Neural progenitor cell (in vitro differentiated cells): ENCODE data around the gene METRN. TPM values are rescaled to one million over a fixed set of nuclear protein-coding genes. Genes with fewer than 3 reads are reported as not detected.

Source experiments
- DNase-seq: peaks from one replicate; pipeline ENCODE4 v3.0.0-alpha.2; 2016; ENCODE audit warnings: low spot score
- H2AFZ ChIP-seq: fragments of 200-600 bp; sonication (generic); replicated peaks from 2 replicates; pipeline ENCODE4 v1.6.1; 2016; ENCODE audit warnings: antibody characterized with exemption
- H3F3A ChIP-seq: fragments of 200-600 bp; sonication (generic); 2 replicates; pipeline ENCODE4 v1.6.1; 2016; ENCODE audit warnings: antibody characterized with exemption, low read depth
- H3K27ac ChIP-seq: fragments of 200-600 bp; sonication (generic); 2 replicates; pipeline ENCODE4 v1.5.1; 2016; ENCODE audit warnings: mild to moderate bottlenecking
- H3K27me3 ChIP-seq: fragments of 200-600 bp; sonication (generic); 2 replicates; pipeline ENCODE4 v1.6.1; 2016; ENCODE audit warnings: mild to moderate bottlenecking, moderate library complexity
- H3K36me3 ChIP-seq: fragments of 200-600 bp; sonication (generic); 2 replicates; pipeline ENCODE4 v1.5.1; 2016
- H3K4me1 ChIP-seq: fragments of 200-600 bp; sonication (generic); 2 replicates; pipeline ENCODE4 v1.6.1; 2016; ENCODE audit warnings: mixed run types
- H3K4me2 ChIP-seq: fragments of 200-600 bp; sonication (generic); 2 replicates; pipeline ENCODE4 v1.6.1; 2016
- H3K4me3 ChIP-seq: fragments of 200-600 bp; sonication (generic); 2 replicates; pipeline ENCODE4 v1.5.1; 2016
- H3K79me2 ChIP-seq: fragments of 200-600 bp; sonication (generic); 2 replicates; pipeline ENCODE4 v1.6.1; 2016; ENCODE audit warnings: low read depth
- H3K9ac ChIP-seq: fragments of 200-600 bp; sonication (generic); 2 replicates; pipeline ENCODE4 v1.6.1; 2016
- H3K9me3 ChIP-seq: fragments of 200-600 bp; sonication (generic); 2 replicates; pipeline ENCODE4 v1.5.1; 2016; ENCODE audit warnings: low read depth
- H4K20me1 ChIP-seq: fragments of 200-600 bp; sonication (generic); 2 replicates; pipeline ENCODE4 v1.6.1; 2016; ENCODE audit warnings: low read depth
- H3K27ac Mint-ChIP-seq: 3 replicates; pipeline ENCODE4 v1.8.0; 2021; ENCODE audit warnings: mixed read lengths
- H3K27me3 Mint-ChIP-seq: 2 replicates; pipeline ENCODE4 v1.8.0; 2022; ENCODE audit warnings: low read depth, mild to moderate bottlenecking, inconsistent platforms, moderate library complexity, mixed read lengths; ENCODE audit not compliant: insufficient read depth
- H3K36me3 Mint-ChIP-seq: 3 replicates; pipeline ENCODE4 v1.8.0; 2021; ENCODE audit warnings: mixed read lengths
- H3K4me1 Mint-ChIP-seq: 3 replicates; pipeline ENCODE4 v1.8.0; 2021; ENCODE audit warnings: mixed read lengths
- H3K4me3 Mint-ChIP-seq: 3 replicates; pipeline ENCODE4 v1.8.0; 2021; ENCODE audit warnings: mild to moderate bottlenecking, moderate library complexity, mixed read lengths
- H3K9me3 Mint-ChIP-seq: 3 replicates; pipeline ENCODE4 v1.8.0; 2020; ENCODE audit warnings: mixed read lengths
- CTCF ChIP-seq: fragments of 200-600 bp; sonication (generic); IDR thresholded peaks from 2 replicates; pipeline ENCODE4 v1.5.1; 2017; ENCODE audit warnings: antibody characterized with exemption, mild to moderate bottlenecking
- EZH2 ChIP-seq: fragments of 200-600 bp; sonication (generic); IDR thresholded peaks from 2 replicates; pipeline ENCODE4 v1.6.1; 2017; ENCODE audit warnings: antibody characterized with exemption, mild to moderate bottlenecking, moderate library complexity
- EZH2phosphoT487 ChIP-seq: fragments of 200-600 bp; sonication (generic); IDR thresholded peaks from 2 replicates; pipeline ENCODE4 v1.6.1; 2017; ENCODE audit warnings: antibody characterized with exemption
- total RNA-seq: library from RNA; depleted of rRNA; stranded (reverse); fragments of >200 nt; gene quantifications from 2 replicates; pipeline ENCODE4 v1.2.3, GENCODE V29; 2015; ENCODE audit warnings: low replicate concordance

Gene METRN
- total RNA-seq, 1 donor from 2014 or later, result 24.3 TPM

- H3K4me3 Mint-ChIP-seq, result no peak overlapping the region
- H3K36me3 Mint-ChIP-seq, result no peaks in the 10 kb centered on the region
- H3K27me3 Mint-ChIP-seq, result peaks cover 41% of the 10 kb centered on the region
Measured at GRCh38 chr16:694863-695354, 20.0 kb upstream of the METRN start.

GRCh38 chr16:695355-696089 lies 19.4 kb upstream of the METRN start:
- Mint-ChIP-seq H3K4me3 (peak overlapping the region; percentile 48), H3K27ac (no peak overlapping the region), H3K4me1 (peaks cover 6% of the 10 kb centered on the region), H3K9me3 (no peaks in the 10 kb centered on the region), H3K27me3 (peaks cover 41% of the 10 kb centered on the region), H3K36me3 (no peaks in the 10 kb centered on the region)
- peak overlapping the region; percentile 74 for H3K4me2 ChIP-seq
- no peak overlapping the region for H3K9ac ChIP-seq
- peak; percentile 60 for DNase-seq
- no peak overlapping the region for H3K27ac ChIP-seq
- H3K36me3 ChIP-seq, result no peaks in the 10 kb centered on the region
- peak overlapping the region; percentile 37 for H3K4me3 ChIP-seq
- peaks cover 26% of the 10 kb centered on the region for H3F3A ChIP-seq
- no peaks in the 10 kb centered on the region for H3K9me3 ChIP-seq
- H3K4me1 ChIP-seq, result peaks cover 8% of the 10 kb centered on the region
- H3K27me3 ChIP-seq, result peaks cover 100% of the 10 kb centered on the region
- TF ChIP-seq EZH2phosphoT487 (peak; percentile 71), EZH2 (peak; percentile 16), CTCF (no peak)
- H4K20me1 ChIP-seq, result peaks cover 30% of the 10 kb centered on the region
- H3K79me2 ChIP-seq, result no peaks in the 10 kb centered on the region
- no peak overlapping the region for H2AFZ ChIP-seq

More at GRCh38 chr16:694863-695354, 20.0 kb upstream of the METRN start:
- H3K9me3 ChIP-seq, result no peaks in the 10 kb centered on the region
- no peak overlapping the region for H2AFZ ChIP-seq
- TF ChIP-seq EZH2, result peak; percentile 78
- no peak for TF ChIP-seq CTCF
- peak; percentile 64 for TF ChIP-seq EZH2phosphoT487
- H3K27ac ChIP-seq, result no peak overlapping the region
- peak overlapping the region; percentile 44 for H3K4me3 ChIP-seq
- peaks cover 24% of the 10 kb centered on the region for H4K20me1 ChIP-seq
- Mint-ChIP-seq H3K9me3 (no peaks in the 10 kb centered on the region), H3K27ac (no peak overlapping the region), H3K4me1 (peaks cover 8% of the 10 kb centered on the region)
- peaks cover 8% of the 10 kb centered on the region for H3K4me1 ChIP-seq
- DNase-seq, result no peak
- peaks cover 95% of the 10 kb centered on the region for H3K27me3 ChIP-seq
- H3F3A ChIP-seq, result peaks cover 26% of the 10 kb centered on the region
- no peaks in the 10 kb centered on the region for H3K36me3 ChIP-seq
- H3K9ac ChIP-seq, result no peak overlapping the region
- peak overlapping the region; percentile 76 for H3K4me2 ChIP-seq
- H3K79me2 ChIP-seq, result no peaks in the 10 kb centered on the region

GRCh38 chr16:698911-699671 lies 15.8 kb upstream of the METRN start:
- Histone ChIP-seq H3K9me3 (no peaks in the 10 kb centered on the region), H3K27me3 (peaks cover 100% of the 10 kb centered on the region), H3K4me3 (no peak overlapping the region), H3K9ac (no peak overlapping the region), H3K27ac (no peak overlapping the region), H4K20me1 (peaks cover 64% of the 10 kb centered on the region), H2AFZ (no peak overlapping the region), H3F3A (peaks cover 6% of the 10 kb centered on the region), H3K4me2 (no peak overlapping the region), H3K79me2 (no peaks in the 10 kb centered on the region), H3K4me1 (peaks cover 8% of the 10 kb centered on the region), H3K36me3 (no peaks in the 10 kb centered on the region)
- TF ChIP-seq EZH2phosphoT487, result no peak
- TF ChIP-seq CTCF, result no peak
- TF ChIP-seq EZH2, result no peak
- no peak overlapping the region for H3K4me3 Mint-ChIP-seq
- no peaks in the 10 kb centered on the region for H3K9me3 Mint-ChIP-seq
- H3K4me1 Mint-ChIP-seq, result peaks cover 3% of the 10 kb centered on the region
- peaks cover 49% of the 10 kb centered on the region for H3K27me3 Mint-ChIP-seq
- no peak overlapping the region for H3K27ac Mint-ChIP-seq
- DNase-seq, result no peak
- no peaks in the 10 kb centered on the region for H3K36me3 Mint-ChIP-seq
